NCI-H446 (cell line): ENCODE results near the gene ASPG.
A peak's percentile ranks its signal among the peaks of the same experiment; 100 is the strongest.
"Not testable (repeated sequence)": the region's sequence is repeated elsewhere in the genome, so short reads cannot be mapped to it uniquely, and the experiment has no call there.

ENCODE experiments used
- DNase-seq, 2 experiments: peaks; one replicate each; lab custom pipeline; 2025; lab: John Stamatoyannopoulos, UW

Gene ASPG

GRCh38 chr14:104147346-104148125 lies 62.0 kb downstream of the ASPG start:
- no peak for DNase-seq

GRCh38 chr14:104148433-104149277 lies 63.2 kb downstream of the ASPG start:
- no peak for DNase-seq

- DNase-seq: no peak
Measured at GRCh38 chr14:104149278-104149595, 63.7 kb downstream of the ASPG start.

GRCh38 chr14:104149617-104150135 lies 64.2 kb downstream of the ASPG start:
- DNase-seq: peak in 1 of 2 experiments; percentile 71

GRCh38 chr14:104150136-104151025 lies 64.9 kb downstream of the ASPG start:
- DNase-seq: peak; percentile 78 to 93

GRCh38 chr14:104151026-104151381 lies 65.5 kb downstream of the ASPG start:
- DNase-seq: no peak

GRCh38 chr14:104151566-104152245 lies 66.2 kb downstream of the ASPG start:
- DNase-seq: no peak

GRCh38 chr14:104152246-104152575 lies 66.7 kb downstream of the ASPG start:
- no peak for DNase-seq

GRCh38 chr14:104152686-104153393 lies 67.3 kb downstream of the ASPG start:
- DNase-seq: no peak

- not testable (repeated sequence) for DNase-seq
Measured at GRCh38 chr14:104153394-104153755, 67.9 kb downstream of the ASPG start.

GRCh38 chr14:104154246-104154645 lies 68.7 kb downstream of the ASPG start:
- DNase-seq: no peak

- no peak for DNase-seq
Measured at GRCh38 chr14:104155513-104155912, 70.0 kb downstream of the ASPG start.

- no peak for DNase-seq
Measured at GRCh38 chr14:104156142-104156541, 70.6 kb downstream of the ASPG start.

GRCh38 chr14:104157016-104157928 lies 71.8 kb downstream of the ASPG start:
- no peak for DNase-seq

- no peak for DNase-seq
Measured at GRCh38 chr14:104158827-104159798, 73.6 kb downstream of the ASPG start.

- no peak for DNase-seq
Measured at GRCh38 chr14:104159990-104160389, 74.5 kb downstream of the ASPG start.

- no peak for DNase-seq
Measured at GRCh38 chr14:104161602-104162367, 76.3 kb downstream of the ASPG start.

GRCh38 chr14:104162495-104162894 lies 77.0 kb downstream of the ASPG start:
- no peak for DNase-seq
